Adrenal gland (tissue), 12 donors: Measurements from ENCODE around the gene ABLIM2. TPM values are rescaled to one million over a fixed set of nuclear protein-coding genes. Genes with fewer than 3 reads are reported as not detected.

Source experiments
- DNase-seq, 7 donors: peaks; one replicate each; pipeline ENCODE4 v3.0.0-alpha.2; 2019 to 2020
- H3K27ac ChIP-seq, 5 donors: fragments of 200-600 bp; sonication (generic) in 4 of 5; 1 replicate in 3 of 5; 2 replicates in 2 of 5; pipeline versions ENCODE4 v1.5.1 to v1.8.0; 2016 to 2020; ENCODE audit warnings: mild to moderate bottlenecking in 1 of 5
- H3K27me3 ChIP-seq: fragments of 200-600 bp; 2 replicates; pipeline ENCODE4 v1.8.0; 2021
- H3K36me3 ChIP-seq, 2 donors: fragments of 200-600 bp; replicated peaks in 1 of 2; 1 replicate in 1 of 2; 2 replicates in 1 of 2; pipeline versions ENCODE4 v1.5.1 to v1.8.0; 2018 to 2022
- H3K4me1 ChIP-seq, 2 donors: fragments of 200-600 bp; replicated peaks in 1 of 2; 1 replicate in 1 of 2; 2 replicates in 1 of 2; pipeline versions ENCODE4 v1.5.1 to v1.8.0; 2018 to 2021
- H3K4me3 ChIP-seq, 4 donors: fragments of 200-600 bp; sonication (generic) in 3 of 4; one replicate each; pipeline ENCODE4 v1.5.1; 2016 to 2018
- H3K9me3 ChIP-seq, 3 donors: fragments of 200-600 bp; sonication (generic) in 1 of 3; replicated peaks in 1 of 3; 1 replicate in 2 of 3; 2 replicates in 1 of 3; pipeline versions ENCODE4 v1.5.1 to v1.8.0; 2016 to 2021
- POLR2A ChIP-seq, 2 donors: fragments of 450-650 bp; IDR thresholded peaks; one replicate each; pipeline ENCODE4 v1.6.1; 2017; ENCODE audit warnings: antibody characterized with exemption in 2 of 2, mild to moderate bottlenecking in 2 of 2, moderate library complexity in 1 of 2
- WGBS, 4 donors: extraction: QIAGEN DNeasy Blood & Tissue Kit in 2 of 4; methylation state at CpG; one replicate each; pipeline versions ENCODE4 v1.1.5 to v1.1.7; 2013 to 2017; 5-methylcytosine and 5-hydroxymethylcytosine counted together
- intact Hi-C, 2 donors: fragments of 100-400 bp; cut with DNase I; formaldehyde crosslinking; loops; one replicate each; pipeline versions ENCODE4 v1.14.1 to v1.15.0; 2022 to 2023
- polyA plus RNA-seq, 3 donors: library from polyadenylated mRNA; stranded (reverse); fragments of 200-250 nt in 2 of 3; fragments of 350-450 nt in 1 of 3; fragmentation: Illumina TruSeq in 1 of 3; extraction: RNeasy Lipid Tissue Mini Kit (QIAGEN cat#74804) in 1 of 3; gene quantifications; one replicate each; pipeline ENCODE4 v1.2.3, GENCODE V29; 2013 to 2014
- total RNA-seq, 9 donors: library from RNA; depleted of rRNA in 4 of 9; stranded (reverse); fragments of >200 nt in 4 of 9; fragments of 120-200 nt in 1 of 9; fragmentation: NEBNext Ultra II Directional in 1 of 9; extraction: Animal tissue kit (Norgen Biotek cat#: 25700) in 1 of 9; gene quantifications; one replicate each; pipeline versions ENCODE4 v1.1.0 to v1.2.4, GENCODE V29; 2013 to 2023
- TF ChIP-seq, protein P1 (sequence below), 6 experiments: fragments of 450-650 bp in 4 of 6; fragments of 200-600 bp in 2 of 6; sonication (generic) in 1 of 6; IDR thresholded peaks; 1 replicate in 5 of 6; 2 replicates in 1 of 6; pipeline versions ENCODE4 v1.5.1 to v1.8.0; 2016 to 2021; ENCODE audit warnings: antibody characterized with exemption in 6 of 6, mild to moderate bottlenecking in 2 of 6, moderate library complexity in 1 of 6
- donor health status: healthy with polysubstance abuse.
- donor health status: Bipolar disorder and iron deficiency.
- donor health status: DM: yes; HTN: yes; CAD: no.
- donor health status: DM: no; HTN: no; CAD: no.
- donor health status: DM: no; HTN: no; CAD: no.
- donor health status: DM: yes; HTN: yes; CAD: no.

ABLIM2 gene
- total and polyA plus RNA-seq, 12 donors: 5.8 to 31.2 (median 14.6) TPM

DNA sequence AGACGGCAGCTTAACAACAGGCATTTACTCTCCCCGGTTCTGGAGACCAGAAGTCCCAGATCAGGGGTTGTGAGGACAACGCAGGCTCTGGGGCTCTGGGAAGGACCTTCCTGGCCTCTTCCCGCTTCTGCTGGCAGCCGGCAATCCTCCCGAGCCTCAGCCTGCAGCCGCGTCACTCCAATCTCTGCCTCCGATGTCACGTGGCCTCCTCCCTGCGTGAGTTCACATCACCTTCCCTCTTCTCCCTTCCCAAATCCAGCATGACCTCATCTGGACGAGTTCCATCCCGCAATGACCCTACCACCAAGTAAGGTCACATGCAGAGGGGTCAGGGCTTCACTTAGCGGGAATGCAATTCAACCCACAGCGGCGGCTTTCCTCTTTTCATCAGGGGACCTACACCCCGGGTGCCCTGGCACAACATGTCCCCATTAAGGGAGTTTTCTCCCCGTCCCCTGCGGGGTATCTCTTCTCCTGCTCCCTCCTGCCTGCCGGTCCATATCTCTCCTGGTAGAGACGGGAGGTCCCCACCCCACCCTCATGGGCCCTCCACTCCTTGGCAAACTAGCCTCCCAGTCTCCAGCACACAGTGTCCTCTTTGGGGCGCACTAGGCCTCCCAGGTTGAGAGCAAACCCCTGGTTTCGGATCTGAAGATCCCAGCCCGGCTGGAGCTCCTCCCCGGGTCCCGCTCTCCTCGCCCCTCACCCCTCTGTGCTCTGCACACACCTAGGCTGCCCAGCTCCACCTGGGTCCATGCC, 25.5 kb downstream of the ABLIM2 start:
- Histone ChIP-seq H3K4me1 (peaks cover 0 to 7% of the 10 kb centered on the region in 2 donors), H3K4me3 (no peak overlapping the region), H3K27me3 (no peaks in the 10 kb centered on the region), H3K9me3 (no peaks in the 10 kb centered on the region), H3K27ac (no peak overlapping the region), H3K36me3 (no peaks in the 10 kb centered on the region)
- WGBS, 4 donors: 83 to 87% (median 84%) methylated on average over 25 to 27 of the region's 27 CpGs
- no peak for DNase-seq
- TF ChIP-seq POLR2A (IDR thresholded peaks at IDR 0.05): no peak
- TF ChIP-seq, protein P1, sequence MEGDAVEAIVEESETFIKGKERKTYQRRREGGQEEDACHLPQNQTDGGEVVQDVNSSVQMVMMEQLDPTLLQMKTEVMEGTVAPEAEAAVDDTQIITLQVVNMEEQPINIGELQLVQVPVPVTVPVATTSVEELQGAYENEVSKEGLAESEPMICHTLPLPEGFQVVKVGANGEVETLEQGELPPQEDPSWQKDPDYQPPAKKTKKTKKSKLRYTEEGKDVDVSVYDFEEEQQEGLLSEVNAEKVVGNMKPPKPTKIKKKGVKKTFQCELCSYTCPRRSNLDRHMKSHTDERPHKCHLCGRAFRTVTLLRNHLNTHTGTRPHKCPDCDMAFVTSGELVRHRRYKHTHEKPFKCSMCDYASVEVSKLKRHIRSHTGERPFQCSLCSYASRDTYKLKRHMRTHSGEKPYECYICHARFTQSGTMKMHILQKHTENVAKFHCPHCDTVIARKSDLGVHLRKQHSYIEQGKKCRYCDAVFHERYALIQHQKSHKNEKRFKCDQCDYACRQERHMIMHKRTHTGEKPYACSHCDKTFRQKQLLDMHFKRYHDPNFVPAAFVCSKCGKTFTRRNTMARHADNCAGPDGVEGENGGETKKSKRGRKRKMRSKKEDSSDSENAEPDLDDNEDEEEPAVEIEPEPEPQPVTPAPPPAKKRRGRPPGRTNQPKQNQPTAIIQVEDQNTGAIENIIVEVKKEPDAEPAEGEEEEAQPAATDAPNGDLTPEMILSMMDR (IDR thresholded peaks at IDR 0.05): no peak
- intact Hi-C loops: no loop called here

DNA sequence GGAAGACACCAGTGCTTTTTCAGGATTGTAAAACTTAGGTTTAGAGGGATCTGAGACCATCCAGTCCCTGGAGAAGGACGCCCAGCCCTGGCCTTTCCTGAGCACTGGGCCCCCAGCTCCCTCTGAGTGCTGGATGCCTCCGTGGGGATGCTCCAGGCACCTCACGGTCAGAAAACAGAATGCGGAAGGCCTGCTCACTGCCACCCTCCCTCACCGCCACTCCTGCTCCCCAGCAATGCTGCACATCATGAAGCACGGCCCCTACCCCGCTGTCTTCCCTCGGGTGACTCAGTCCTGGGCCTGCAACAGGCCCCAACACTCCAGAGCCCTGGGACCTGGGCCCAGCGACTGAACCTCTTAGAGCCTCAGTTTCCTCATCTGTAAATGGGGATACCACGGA, 26.2 kb downstream of the ABLIM2 start:
- intact Hi-C loops: no loop called here
- WGBS, 4 donors: 82 to 100% (median 91%) methylated on average over 1 to 10 of the region's 10 CpGs
- TF ChIP-seq, protein P1 (IDR thresholded peaks at IDR 0.05): no peak
- TF ChIP-seq POLR2A (IDR thresholded peaks at IDR 0.05): no peak
- peaks cover 0 to 7% of the 10 kb centered on the region in 2 donors for H3K4me1 ChIP-seq
- no peak for DNase-seq
- no peaks in the 10 kb centered on the region for H3K27me3 ChIP-seq
- no peak overlapping the region for H3K4me3 ChIP-seq
- no peak overlapping the region for H3K27ac ChIP-seq
- no peaks in the 10 kb centered on the region for H3K36me3 ChIP-seq
- H3K9me3 ChIP-seq: no peaks in the 10 kb centered on the region

DNA sequence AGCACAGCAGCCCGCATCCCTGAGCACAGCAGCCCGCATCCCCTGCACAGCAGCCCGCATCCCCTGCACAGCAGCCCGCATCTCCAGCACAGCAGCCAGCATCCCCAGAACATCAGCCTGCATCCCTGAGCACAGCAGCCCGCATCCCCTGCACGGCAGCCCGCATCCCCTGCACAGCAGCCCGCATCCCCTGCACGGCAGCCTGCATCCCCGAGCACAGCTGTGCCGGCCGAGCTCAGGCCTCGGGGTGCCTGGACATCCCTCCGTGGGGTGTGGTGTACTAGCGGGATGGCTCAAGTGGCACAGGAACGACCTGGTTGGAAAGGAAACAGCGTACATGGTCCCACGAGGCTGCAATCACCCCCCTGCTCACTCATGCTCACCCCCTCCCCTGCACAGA, 26.8 kb downstream of the ABLIM2 start:
- Histone ChIP-seq H3K27ac (no peak overlapping the region), H3K4me3 (no peak overlapping the region), H3K27me3 (no peaks in the 10 kb centered on the region), H3K4me1 (peaks cover 0 to 7% of the 10 kb centered on the region in 2 donors), H3K9me3 (no peaks in the 10 kb centered on the region), H3K36me3 (no peaks in the 10 kb centered on the region)
- WGBS, 4 donors: 80 to 95% (median 88%) methylated on average over 4 to 18 of the region's 18 CpGs
- no peak for TF ChIP-seq POLR2A (IDR thresholded peaks at IDR 0.05)
- TF ChIP-seq, protein P1 (IDR thresholded peaks at IDR 0.05): no peak
- intact Hi-C loops: no loop called here
- no peak for DNase-seq

DNA sequence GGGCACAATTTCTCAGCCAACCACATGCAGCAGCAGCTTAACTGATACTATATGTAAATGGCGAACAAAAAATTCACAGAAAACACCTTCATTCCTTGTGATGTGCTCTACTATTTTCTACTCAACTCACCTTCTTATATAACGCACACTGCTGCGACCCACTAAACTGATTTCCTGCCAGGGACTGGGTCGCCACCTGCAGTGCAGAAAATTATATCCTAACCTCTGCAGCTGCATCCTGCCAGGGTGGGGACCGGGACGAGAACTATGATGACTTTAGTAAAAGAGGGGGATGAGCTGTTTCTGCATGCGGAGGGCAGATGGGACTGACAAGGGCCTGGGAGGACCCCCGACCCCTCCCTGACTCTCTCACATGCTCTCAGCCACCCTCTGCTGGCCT, 27.4 kb downstream of the ABLIM2 start:
- intact Hi-C loops: no loop called here
- H3K36me3 ChIP-seq: no peaks in the 10 kb centered on the region
- H3K27me3 ChIP-seq: no peaks in the 10 kb centered on the region
- no peak for DNase-seq
- H3K27ac ChIP-seq: no peak overlapping the region
- WGBS, 4 donors: 67 to 78% (median 69%) methylated on average over 6 to 8 of the region's 8 CpGs
- peaks cover 0 to 7% of the 10 kb centered on the region in 2 donors for H3K4me1 ChIP-seq
- H3K4me3 ChIP-seq: no peak overlapping the region
- no peaks in the 10 kb centered on the region for H3K9me3 ChIP-seq
- TF ChIP-seq, protein P1 (IDR thresholded peaks at IDR 0.05): no peak
- no peak for TF ChIP-seq POLR2A (IDR thresholded peaks at IDR 0.05)
